ENCODE data around the gene IL15RA. TPM values are rescaled to one million over a fixed set of nuclear protein-coding genes. Genes with fewer than 3 reads are reported as not detected.

Gene IL15RA
- total RNA-seq, 2 experiments from 2014 or later, result 23.5 to 25.1 TPM

GRCh38 chr10:6022660-6023059 lies 45.3 kb upstream of the IL15RA start:
- H3K27ac Mint-ChIP-seq, result peak overlapping the region; percentile 33
- H3K4me3 Mint-ChIP-seq, result no peak overlapping the region
- H3K36me3 Mint-ChIP-seq (ENCODE audit: low read depth), result peaks cover 97% of the 10 kb centered on the region
- ChIA-PET CTCF (interaction anchor here (1.3 to 1.8 kb wide), 2 partner anchors 9 to 64 kb away, joined by 4 to 7 read pairs; no protein-coding TSS in a partner anchor), POLR2A (interaction anchor here (1.0 to 1.6 kb wide), 4 partner anchors 10 to 27 kb away, joined by 3 to 6 read pairs (median 3); no protein-coding TSS in a partner anchor)
- TF ChIP-seq CTCF (IDR thresholded peaks at IDR 0.05), result no peak
- H3K27me3 Mint-ChIP-seq, result no peaks in the 10 kb centered on the region
- no peak for ATAC-seq
- H3K4me1 Mint-ChIP-seq (ENCODE audit: low read depth), result peaks cover 64% of the 10 kb centered on the region
- intact Hi-C loops (cut with micrococcal nuclease), result no loop called here
- no peak for DNase-seq
- H3K9me3 Mint-ChIP-seq, result no peaks in the 10 kb centered on the region

GRCh38 chr10:6020826-6021225 lies 43.5 kb upstream of the IL15RA start:
- CTCF ChIA-PET, result no interaction called here

GRCh38 chr10:6019796-6020195 lies 42.5 kb upstream of the IL15RA start:
- peak; percentile 17 for ATAC-seq
- intact Hi-C loops (cut with micrococcal nuclease), result no loop called here
- no peak for TF ChIP-seq CTCF (IDR thresholded peaks at IDR 0.05)
- Mint-ChIP-seq H3K27ac (peak overlapping the region; percentile 74), H3K4me1 (ENCODE audit: low read depth) (peaks cover 76% of the 10 kb centered on the region), H3K27me3 (no peaks in the 10 kb centered on the region), H3K4me3 (no peak overlapping the region), H3K36me3 (ENCODE audit: low read depth) (peaks cover 99% of the 10 kb centered on the region), H3K9me3 (no peaks in the 10 kb centered on the region)
- ChIA-PET POLR2A (interaction anchor here (1.6 kb wide), 1 partner anchor 17 kb away, joined by 3 read pairs; no protein-coding TSS in a partner anchor), CTCF (no interaction called here)
- no peak for DNase-seq

More at GRCh38 chr10:6020826-6021225, 43.5 kb upstream of the IL15RA start:
- Mint-ChIP-seq H3K36me3 (ENCODE audit: low read depth) (peaks cover 98% of the 10 kb centered on the region), H3K9me3 (no peaks in the 10 kb centered on the region), H3K4me3 (no peak overlapping the region), H3K4me1 (ENCODE audit: low read depth) (peaks cover 67% of the 10 kb centered on the region), H3K27me3 (no peaks in the 10 kb centered on the region), H3K27ac (peak overlapping the region; percentile 55)
- TF ChIP-seq CTCF (IDR thresholded peaks at IDR 0.05), result no peak
- no peak for DNase-seq
- POLR2A ChIA-PET, result interaction anchor here (0.6 to 1.6 kb wide), 2 partner anchors 13 to 16 kb away, joined by 3 read pairs; no protein-coding TSS in a partner anchor
- ATAC-seq, result no peak
- intact Hi-C loops (cut with micrococcal nuclease), result no loop called here

DNA sequence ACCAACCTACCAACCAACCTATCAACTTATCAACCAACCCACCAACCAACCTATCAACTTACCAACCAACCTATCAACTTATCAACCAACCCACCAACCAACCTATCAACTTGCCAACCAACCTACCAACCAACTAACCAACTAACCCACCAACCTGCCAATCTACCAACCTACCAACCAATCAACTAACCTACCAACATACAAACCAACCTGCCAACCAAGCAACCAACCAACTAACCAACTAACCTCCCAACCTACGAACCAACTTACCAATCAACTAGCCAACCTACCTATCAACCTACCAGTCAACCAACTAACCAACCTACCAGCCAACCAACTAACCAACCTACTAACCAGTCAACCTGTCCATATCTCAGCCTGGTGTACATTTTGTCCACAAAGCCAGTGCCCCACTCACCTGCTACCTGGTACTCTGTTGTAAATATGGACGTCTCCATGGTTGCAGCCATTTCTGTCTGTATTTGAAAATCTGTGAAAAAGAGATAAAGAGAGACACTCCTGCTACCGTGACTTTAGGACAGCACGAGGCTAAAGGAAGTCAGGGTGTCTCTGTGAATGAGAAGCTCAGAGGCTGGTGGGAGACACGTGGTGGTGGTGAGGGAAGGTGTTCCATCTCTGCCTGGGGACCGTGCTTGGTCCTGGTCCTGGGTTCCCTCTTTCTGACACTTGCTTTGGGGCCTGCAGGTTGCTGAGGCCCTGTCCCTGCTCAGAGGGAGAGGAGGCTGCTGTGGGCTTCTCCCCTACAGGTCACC lies 41.9 kb upstream of the IL15RA start:
- DNase-seq (no peak), ATAC-seq (peak; percentile 3)
- Mint-ChIP-seq H3K27ac (peak overlapping the region; percentile 74), H3K9me3 (no peaks in the 10 kb centered on the region), H3K36me3 (ENCODE audit: low read depth) (peaks cover 99% of the 10 kb centered on the region), H3K27me3 (no peaks in the 10 kb centered on the region), H3K4me1 (ENCODE audit: low read depth) (peaks cover 78% of the 10 kb centered on the region), H3K4me3 (peak overlapping the region; percentile 2)
- CTCF ChIA-PET, result no interaction called here
- intact Hi-C loops (cut with micrococcal nuclease), result no loop called here
- POLR2A ChIA-PET, result interaction anchor here (1.0 to 1.6 kb wide), 2 partner anchors 18 to 58 kb away, joined by 3 read pairs; no protein-coding TSS in a partner anchor
- no peak for TF ChIP-seq CTCF (IDR thresholded peaks at IDR 0.05)

DNA sequence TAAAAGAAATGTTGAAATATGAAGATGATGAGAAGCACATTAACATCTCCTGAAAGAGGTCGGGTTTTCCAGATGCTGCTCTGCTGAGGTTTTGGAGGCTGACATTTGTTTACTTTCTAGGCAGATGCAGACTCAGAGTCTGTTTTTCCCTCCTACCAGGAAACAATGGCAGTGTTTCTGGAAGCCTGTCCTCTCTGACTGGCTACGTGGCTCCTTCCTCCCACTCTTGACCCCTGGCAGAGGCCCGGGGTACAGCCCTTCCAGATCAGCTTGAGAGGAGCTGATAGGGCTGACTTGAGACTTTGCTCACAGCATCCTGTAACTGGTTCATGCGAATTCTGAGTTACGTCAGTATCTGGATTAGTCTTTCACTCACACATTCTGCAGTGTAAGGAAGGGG lies 41.1 kb upstream of the IL15RA start:
- ATAC-seq, result no peak
- H3K4me1 Mint-ChIP-seq (ENCODE audit: low read depth), result peaks cover 75% of the 10 kb centered on the region
- CTCF ChIA-PET, result no interaction called here
- no peak overlapping the region for H3K4me3 Mint-ChIP-seq
- intact Hi-C loops (cut with micrococcal nuclease), result no loop called here
- H3K27me3 Mint-ChIP-seq, result no peaks in the 10 kb centered on the region
- no peak for DNase-seq
- H3K9me3 Mint-ChIP-seq, result no peaks in the 10 kb centered on the region
- no peak for TF ChIP-seq CTCF (IDR thresholded peaks at IDR 0.05)
- peaks cover 97% of the 10 kb centered on the region for H3K36me3 Mint-ChIP-seq (ENCODE audit: low read depth)
- POLR2A ChIA-PET, result interaction anchor here (1.0 kb wide), 1 partner anchor 59 kb away, joined by 3 read pairs; no protein-coding TSS in a partner anchor
- peak overlapping the region; percentile 74 for H3K27ac Mint-ChIP-seq
